ENCODE data around the gene TMED8.

DNA sequence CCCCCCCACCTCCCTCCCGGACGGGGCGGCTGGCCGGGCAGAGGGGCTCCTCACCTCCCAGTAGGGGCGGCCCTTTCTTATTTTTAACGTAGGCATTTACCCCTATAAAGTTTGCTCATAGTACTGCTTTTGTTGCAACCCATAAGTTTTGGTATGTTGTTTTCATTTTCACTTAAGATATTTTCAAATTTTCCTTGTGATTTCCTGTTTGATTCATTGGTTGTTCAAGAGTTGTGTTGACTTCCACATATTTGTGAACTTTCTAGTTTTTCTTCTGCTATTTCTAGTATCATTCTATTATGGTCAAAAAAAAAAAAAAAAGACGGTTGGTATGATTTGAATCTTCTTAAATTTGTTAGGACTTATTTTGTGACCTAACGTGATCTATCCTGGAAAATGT is 39.9 kb upstream of the TMED8 start:
- TF ChIP-seq, protein P1, sequence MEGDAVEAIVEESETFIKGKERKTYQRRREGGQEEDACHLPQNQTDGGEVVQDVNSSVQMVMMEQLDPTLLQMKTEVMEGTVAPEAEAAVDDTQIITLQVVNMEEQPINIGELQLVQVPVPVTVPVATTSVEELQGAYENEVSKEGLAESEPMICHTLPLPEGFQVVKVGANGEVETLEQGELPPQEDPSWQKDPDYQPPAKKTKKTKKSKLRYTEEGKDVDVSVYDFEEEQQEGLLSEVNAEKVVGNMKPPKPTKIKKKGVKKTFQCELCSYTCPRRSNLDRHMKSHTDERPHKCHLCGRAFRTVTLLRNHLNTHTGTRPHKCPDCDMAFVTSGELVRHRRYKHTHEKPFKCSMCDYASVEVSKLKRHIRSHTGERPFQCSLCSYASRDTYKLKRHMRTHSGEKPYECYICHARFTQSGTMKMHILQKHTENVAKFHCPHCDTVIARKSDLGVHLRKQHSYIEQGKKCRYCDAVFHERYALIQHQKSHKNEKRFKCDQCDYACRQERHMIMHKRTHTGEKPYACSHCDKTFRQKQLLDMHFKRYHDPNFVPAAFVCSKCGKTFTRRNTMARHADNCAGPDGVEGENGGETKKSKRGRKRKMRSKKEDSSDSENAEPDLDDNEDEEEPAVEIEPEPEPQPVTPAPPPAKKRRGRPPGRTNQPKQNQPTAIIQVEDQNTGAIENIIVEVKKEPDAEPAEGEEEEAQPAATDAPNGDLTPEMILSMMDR (IDR thresholded peaks at IDR 0.05): no peak
- TF ChIP-seq POLR2A (IDR thresholded peaks at IDR 0.05) (no peak), POLR2AphosphoS5 (IDR thresholded peaks at IDR 0.05) (no peak)

All from suprapubic skin (tissue), 4 donors.